ENCODE measurements around the gene ACTG1. TPM values are rescaled to one million over a fixed set of nuclear protein-coding genes. Genes with fewer than 3 reads are reported as not detected.
A peak's percentile ranks its signal among the peaks of the same experiment; 100 is the strongest.

Gene ACTG1
- total RNA-seq, 4 donors from 2014 or later, result 1,168 to 4,304 (median 2,945) TPM

DNA sequence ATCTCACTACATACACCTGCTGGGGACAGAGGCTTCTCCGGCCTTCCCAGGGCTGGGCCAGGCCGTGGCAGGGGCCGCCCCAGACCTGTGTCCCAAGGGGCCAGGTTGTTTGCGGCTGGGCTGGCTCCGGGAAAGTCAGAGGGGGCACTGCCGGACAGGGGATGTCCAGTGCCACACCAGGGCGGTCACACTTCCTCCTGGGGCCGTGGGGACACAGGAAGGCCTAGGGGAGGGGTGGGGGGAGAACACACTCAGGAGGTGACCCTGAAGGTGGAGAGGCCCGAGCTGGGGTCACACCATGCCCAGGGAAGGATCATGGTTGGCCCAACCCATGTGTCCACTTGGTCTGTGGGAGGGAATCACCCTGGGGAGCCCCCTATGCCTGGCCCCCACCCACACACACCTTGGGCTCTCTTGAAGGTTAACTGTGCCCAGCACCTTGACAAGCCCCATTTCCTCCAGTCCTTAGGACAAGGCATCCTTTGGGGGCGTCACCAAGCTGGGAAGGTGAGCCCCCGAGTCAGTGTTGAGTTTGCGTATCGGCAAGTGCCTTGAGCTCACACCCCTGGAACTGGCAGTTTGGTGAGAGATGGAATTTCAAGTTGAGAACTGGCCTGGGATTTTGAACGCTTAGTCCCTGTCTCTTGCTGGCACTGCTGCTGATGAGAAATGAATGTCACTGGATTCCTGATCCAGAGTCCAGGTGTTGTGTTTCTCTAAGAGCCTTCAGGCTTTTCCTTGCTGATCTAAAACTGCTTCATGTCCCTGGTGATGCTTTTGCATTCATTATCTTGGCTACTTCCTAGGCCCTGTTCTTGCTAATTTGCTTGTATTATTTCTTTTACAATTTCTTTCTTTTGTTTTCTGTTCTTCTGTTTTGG, 7.7 kb upstream of the ACTG1 start:
- H3K4me1 ChIP-seq, result peaks cover 52 to 85% of the 10 kb centered on the region in 2 donors
- intact Hi-C loops (cut with DNase I), result no loop called here
- no peak for TF ChIP-seq POLR2A (IDR thresholded peaks at IDR 0.05)
- TF ChIP-seq, protein P1, sequence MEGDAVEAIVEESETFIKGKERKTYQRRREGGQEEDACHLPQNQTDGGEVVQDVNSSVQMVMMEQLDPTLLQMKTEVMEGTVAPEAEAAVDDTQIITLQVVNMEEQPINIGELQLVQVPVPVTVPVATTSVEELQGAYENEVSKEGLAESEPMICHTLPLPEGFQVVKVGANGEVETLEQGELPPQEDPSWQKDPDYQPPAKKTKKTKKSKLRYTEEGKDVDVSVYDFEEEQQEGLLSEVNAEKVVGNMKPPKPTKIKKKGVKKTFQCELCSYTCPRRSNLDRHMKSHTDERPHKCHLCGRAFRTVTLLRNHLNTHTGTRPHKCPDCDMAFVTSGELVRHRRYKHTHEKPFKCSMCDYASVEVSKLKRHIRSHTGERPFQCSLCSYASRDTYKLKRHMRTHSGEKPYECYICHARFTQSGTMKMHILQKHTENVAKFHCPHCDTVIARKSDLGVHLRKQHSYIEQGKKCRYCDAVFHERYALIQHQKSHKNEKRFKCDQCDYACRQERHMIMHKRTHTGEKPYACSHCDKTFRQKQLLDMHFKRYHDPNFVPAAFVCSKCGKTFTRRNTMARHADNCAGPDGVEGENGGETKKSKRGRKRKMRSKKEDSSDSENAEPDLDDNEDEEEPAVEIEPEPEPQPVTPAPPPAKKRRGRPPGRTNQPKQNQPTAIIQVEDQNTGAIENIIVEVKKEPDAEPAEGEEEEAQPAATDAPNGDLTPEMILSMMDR (IDR thresholded peaks at IDR 0.05), result no peak
- 54 to 67% methylated on average over 3 to 14 of the region's 14 CpGs for WGBS, 2 donors
- H3K27ac ChIP-seq, result peak overlapping the region; percentile 83 to 90 (median 86)
- H3K36me3 ChIP-seq, result no peaks in the 10 kb centered on the region
- H3K4me3 ChIP-seq (replicated peaks in 1 of 3), result no peak overlapping the region
- no peaks in the 10 kb centered on the region for H3K9me3 ChIP-seq
- DNase-seq, result peak in 1 of 2 donors; percentile 41
- no peaks in the 10 kb centered on the region for H3K27me3 ChIP-seq

DNA sequence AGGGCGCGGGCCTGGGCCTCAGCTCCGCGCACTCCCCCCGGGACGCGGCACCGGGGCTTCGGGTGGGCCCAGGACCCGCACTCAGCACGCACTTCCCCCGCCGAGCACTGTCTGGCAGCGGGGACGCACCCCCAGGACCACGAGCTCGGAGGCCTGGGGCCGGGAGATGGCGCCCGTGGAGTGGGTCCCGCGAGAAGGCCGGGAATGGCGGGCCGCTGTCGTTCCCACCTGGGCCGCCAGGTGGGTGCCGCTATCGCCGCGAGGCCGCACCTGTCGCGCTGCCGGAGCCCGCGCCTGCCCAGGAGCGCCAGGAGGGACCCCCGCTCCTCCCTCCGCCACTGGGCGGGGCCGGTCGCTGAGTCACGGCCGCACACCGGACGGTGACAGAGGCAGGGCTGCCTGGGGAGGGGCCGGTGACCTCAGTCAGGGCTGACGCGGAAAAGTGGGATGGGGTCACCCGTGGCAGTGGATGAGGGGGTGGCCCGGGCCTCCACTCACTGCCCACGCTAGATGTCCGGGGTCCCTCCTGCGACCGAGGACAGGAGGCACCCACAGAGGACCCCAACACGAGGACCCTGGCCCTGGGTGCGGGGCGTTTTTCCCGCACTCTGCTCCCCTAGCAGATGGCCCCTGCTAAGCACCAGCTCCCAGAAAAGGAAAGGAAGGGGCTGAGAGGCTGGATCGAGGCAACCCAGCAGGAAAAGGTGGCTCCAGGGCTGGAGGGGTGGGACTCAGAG, 6.9 kb upstream of the ACTG1 start:
- WGBS, 2 donors, result 0% methylated on average over 1 to 6 of the region's 61 CpGs
- peak; percentile 89 for DNase-seq
- intact Hi-C loops (cut with DNase I), result no loop called here

DNA sequence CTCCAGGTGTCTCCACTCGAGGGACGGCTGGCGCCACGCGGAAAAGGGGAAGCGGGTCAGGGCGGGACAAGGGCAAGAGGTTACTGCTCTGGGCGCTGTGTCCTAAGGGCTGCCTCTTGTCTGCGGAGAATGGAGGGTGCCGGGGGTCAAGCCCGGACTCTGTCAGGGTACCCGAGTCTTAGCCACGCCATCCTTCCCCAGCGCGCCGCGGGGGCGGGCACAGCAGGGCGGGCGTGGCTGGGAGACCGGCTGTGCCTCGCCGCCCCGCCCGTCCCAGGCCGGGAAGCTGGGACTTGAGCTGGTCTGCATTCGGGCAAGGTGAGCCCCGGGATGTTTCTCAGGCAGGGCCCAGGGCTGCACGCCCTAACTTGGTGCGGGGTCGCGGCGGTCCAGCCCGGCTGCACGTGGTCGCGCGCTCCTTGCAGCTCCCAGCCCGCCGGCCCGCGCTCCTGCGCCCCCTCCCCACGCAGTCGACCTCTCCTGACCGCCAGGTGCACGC, 6.2 kb upstream of the ACTG1 start:
- peak; percentile 72 to 73 for DNase-seq
- peaks cover 52 to 79% of the 10 kb centered on the region in 2 donors for H3K4me1 ChIP-seq
- H3K9me3 ChIP-seq, result no peaks in the 10 kb centered on the region
- H3K4me3 ChIP-seq (replicated peaks in 1 of 3), result peak overlapping the region; percentile 3 to 51 (median 35)
- H3K27me3 ChIP-seq, result no peaks in the 10 kb centered on the region
- no peak for TF ChIP-seq POLR2A (IDR thresholded peaks at IDR 0.05)
- TF ChIP-seq, protein P1 (IDR thresholded peaks at IDR 0.05), result no peak
- H3K27ac ChIP-seq, result peak overlapping the region; percentile 83 to 90 (median 86)
- intact Hi-C loops (cut with DNase I), result no loop called here
- H3K36me3 ChIP-seq, result no peaks in the 10 kb centered on the region
- 0 to 5% methylated on average over 1 to 4 of the region's 47 CpGs for WGBS, 2 donors

More for the DNA sequence above, 6.9 kb upstream of the ACTG1 start:
- Histone ChIP-seq H3K4me1 (peaks cover 52 to 83% of the 10 kb centered on the region in 2 donors), H3K27me3 (no peaks in the 10 kb centered on the region), H3K4me3 (replicated peaks in 1 of 3) (peak overlapping the region; percentile 3 to 51 (median 35)), H3K27ac (peak overlapping the region; percentile 83 to 90 (median 86)), H3K9me3 (no peaks in the 10 kb centered on the region), H3K36me3 (no peaks in the 10 kb centered on the region)
- TF ChIP-seq POLR2A (IDR thresholded peaks at IDR 0.05), result peak; percentile 19 to 77
- TF ChIP-seq, protein P1 (IDR thresholded peaks at IDR 0.05), result peak; percentile 57 to 92 (median 83)

DNA sequence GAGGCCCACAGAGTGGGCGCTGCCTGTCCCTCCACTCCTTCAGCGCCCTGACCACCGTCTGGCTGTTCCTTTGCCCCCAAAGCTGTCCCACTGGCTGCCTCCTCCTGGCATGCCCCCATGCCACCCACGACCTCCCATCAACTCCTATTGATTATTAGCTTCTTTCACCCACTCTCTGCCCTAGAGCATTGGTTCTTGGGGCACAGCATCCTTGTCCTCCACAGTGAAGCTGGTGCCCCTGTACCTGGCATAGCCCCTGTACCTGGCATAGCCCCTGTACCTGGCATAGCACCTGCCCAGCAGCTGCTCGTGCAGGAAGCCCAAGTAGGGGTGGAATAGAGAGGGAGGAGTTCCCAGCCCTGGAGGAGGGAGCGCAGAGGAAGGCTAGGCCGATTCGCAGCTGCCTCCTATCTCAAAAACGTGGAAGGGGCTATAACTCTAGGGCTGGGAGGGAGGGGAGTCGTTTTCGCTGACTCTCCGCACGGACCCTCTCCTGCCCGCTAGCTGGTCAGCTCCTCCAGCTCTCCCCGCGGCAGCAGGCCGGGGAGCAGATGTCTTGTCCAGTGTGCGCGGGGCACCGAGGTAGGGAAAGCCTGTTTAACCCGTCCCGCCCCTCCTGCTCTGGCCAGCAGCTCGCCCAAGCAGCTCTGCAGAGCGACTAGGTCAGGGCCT, 5.7 kb upstream of the ACTG1 start:
- H3K4me3 ChIP-seq (replicated peaks in 1 of 3), result peak overlapping the region in 1 of 3 donors; percentile 51
- intact Hi-C loops (cut with DNase I), result no loop called here
- no peak for TF ChIP-seq POLR2A (IDR thresholded peaks at IDR 0.05)
- TF ChIP-seq, protein P1 (IDR thresholded peaks at IDR 0.05), result no peak

More for the DNA sequence above, 5.7 kb upstream of the ACTG1 start:
- Histone ChIP-seq H3K27me3 (no peaks in the 10 kb centered on the region), H3K9me3 (no peaks in the 10 kb centered on the region), H3K4me1 (peaks cover 51 to 78% of the 10 kb centered on the region in 2 donors), H3K36me3 (no peaks in the 10 kb centered on the region), H3K27ac (peak overlapping the region; percentile 36 to 90 (median 83))
- WGBS, 2 donors, result 45 to 54% methylated on average over 19 to 21 of the region's 24 CpGs
- peak in 1 of 2 donors; percentile 55 for DNase-seq

All from thyroid gland (tissue), 4 donors.